CD4-positive, alpha-beta memory T cell (primary cell): ENCODE data around the gene ITGB3. TPM values are rescaled to one million over a fixed set of nuclear protein-coding genes. Genes with fewer than 3 reads are reported as not detected.

Source experiments
- CTCF ChIA-PET: fragments of 350-600 bp; sonication (Branson Sonifier 250); formaldehyde crosslinking; loops from one replicate; lab custom pipeline; 2021; ENCODE audit warnings: inconsistent platforms; ENCODE audit not compliant: partially characterized antibody; lab: Charles Lee
- POLR2A ChIA-PET: fragments of 350-600 bp; sonication (Branson Sonifier 250); formaldehyde crosslinking; loops from one replicate; lab custom pipeline; 2021; ENCODE audit not compliant: partially characterized antibody; lab: Charles Lee
- DNase-seq, 5 donors: peaks; one replicate each; pipeline versions ENCODE4 v3.0.0 to v3.0.0-alpha.2; 2020 to 2022; ENCODE audit warnings: mixed read lengths in 1 of 5
- H3K27ac ChIP-seq: one replicate; pipeline ENCODE4 v1.7.0; 2013; ENCODE audit warnings: low read depth, low read length
- H3K27me3 ChIP-seq: 2 replicates; pipeline ENCODE4 v1.7.0; 2013; ENCODE audit warnings: mild to moderate bottlenecking, low read length, moderate library complexity; ENCODE audit not compliant: insufficient read depth
- H3K36me3 ChIP-seq: 2 replicates; pipeline ENCODE4 v1.7.0; 2013; ENCODE audit warnings: mild to moderate bottlenecking, low read length, moderate library complexity; ENCODE audit not compliant: insufficient read depth
- H3K4me1 ChIP-seq: 2 replicates; pipeline ENCODE4 v1.7.0; 2013; ENCODE audit warnings: mild to moderate bottlenecking, low read length, moderate library complexity; ENCODE audit not compliant: insufficient read depth
- H3K4me3 ChIP-seq, 2 donors: one replicate each; pipeline ENCODE4 v1.7.0; 2013; ENCODE audit warnings: low read length in 2 of 2, mild to moderate bottlenecking in 1 of 2
- H3K9me3 ChIP-seq, 2 donors: one replicate each; pipeline ENCODE4 v1.7.0; 2013; ENCODE audit warnings: low read length in 2 of 2, control low read depth in 1 of 2; ENCODE audit not compliant: control insufficient read depth in 1 of 2
- H3K27ac Mint-ChIP-seq, 7 donors: one replicate each; pipeline ENCODE4 v1.8.0; 2020 to 2021; ENCODE audit warnings: mixed read lengths in 7 of 7, mild to moderate bottlenecking in 6 of 7, inconsistent platforms in 3 of 7, moderate library complexity in 3 of 7
- H3K27me3 Mint-ChIP-seq, 2 donors: one replicate each; pipeline ENCODE4 v1.8.0; 2020 to 2021; ENCODE audit warnings: mixed read lengths in 2 of 2
- H3K36me3 Mint-ChIP-seq, 2 donors: one replicate each; pipeline ENCODE4 v1.8.0; 2020 to 2021; ENCODE audit warnings: mixed read lengths in 2 of 2, inconsistent platforms in 1 of 2, mild to moderate bottlenecking in 1 of 2
- H3K4me1 Mint-ChIP-seq, 4 donors: one replicate each; pipeline ENCODE4 v1.8.0; 2020 to 2021; ENCODE audit warnings: mixed read lengths in 4 of 4, mild to moderate bottlenecking in 1 of 4
- H3K4me3 Mint-ChIP-seq, 8 donors: one replicate each; pipeline ENCODE4 v1.8.0; 2020 to 2021; ENCODE audit warnings: mixed read lengths in 8 of 8, mild to moderate bottlenecking in 7 of 8, moderate library complexity in 6 of 8, inconsistent platforms in 3 of 8
- H3K9me3 Mint-ChIP-seq, 8 donors: one replicate each; pipeline ENCODE4 v1.8.0; 2020 to 2021; ENCODE audit warnings: mixed read lengths in 8 of 8, mild to moderate bottlenecking in 5 of 8, inconsistent platforms in 3 of 8, moderate library complexity in 1 of 8
- intact Hi-C: fragments of 100-400 bp; cut with micrococcal nuclease; formaldehyde crosslinking; loops from one replicate; pipeline ENCODE4 v1.15.1; 2023
- polyA plus RNA-seq, 2 donors: library from polyadenylated mRNA; unstranded; fragments of 300-500 nt; fragmentation: Illumina TruSeq; gene quantifications; one replicate each; pipeline ENCODE4 v1.2.3, GENCODE V29; 2021
- total RNA-seq, 2 experiments: library from RNA; stranded (reverse); gene quantifications; one replicate each; pipeline ENCODE4 v1.2.3, GENCODE V29; 2021

The ITGB3 gene
- total and polyA plus RNA-seq, 4 experiments from 2014 or later: not detected

- no peaks in the 10 kb centered on the region for H3K9me3 ChIP-seq
- no peak overlapping the region for H3K4me3 ChIP-seq
- Mint-ChIP-seq H3K27ac (no peak overlapping the region), H3K4me3 (no peak overlapping the region), H3K36me3 (no peaks in the 10 kb centered on the region), H3K9me3 (no peaks in the 10 kb centered on the region), H3K27me3 (peaks cover 0 to 4% of the 10 kb centered on the region in 2 donors), H3K4me1 (peaks cover 0 to 2% (median 0%) of the 10 kb centered on the region in 4 donors)
- no peak for DNase-seq
- H3K4me1 ChIP-seq: no peaks in the 10 kb centered on the region
- intact Hi-C loops: no loop called here
- POLR2A ChIA-PET: no interaction called here
- H3K36me3 ChIP-seq: no peaks in the 10 kb centered on the region
- no peaks in the 10 kb centered on the region for H3K27me3 ChIP-seq
- H3K27ac ChIP-seq: no peak overlapping the region
- CTCF ChIA-PET: no interaction called here
These were observed 37.2 kb downstream of the ITGB3 start for GRCh38 chr17:47290870-47291241.

GRCh38 chr17:47291242-47291873 is 37.7 kb downstream of the ITGB3 start:
- H3K4me1 Mint-ChIP-seq: no peaks in the 10 kb centered on the region

GRCh38 chr17:47292206-47292605 is 38.6 kb downstream of the ITGB3 start:
- no peaks in the 10 kb centered on the region for H3K36me3 ChIP-seq
- Mint-ChIP-seq H3K27ac (no peak overlapping the region), H3K9me3 (no peaks in the 10 kb centered on the region), H3K4me1 (no peaks in the 10 kb centered on the region), H3K4me3 (no peak overlapping the region), H3K36me3 (no peaks in the 10 kb centered on the region), H3K27me3 (peaks cover 0 to 2% of the 10 kb centered on the region in 2 donors)
- ChIA-PET POLR2A (interaction anchor here (1.0 kb wide), 1 partner anchor 9 kb away, joined by 3 read pairs; no protein-coding TSS in a partner anchor), CTCF (no interaction called here)
- no peaks in the 10 kb centered on the region for H3K27me3 ChIP-seq
- H3K27ac ChIP-seq: no peak overlapping the region
- intact Hi-C loops: no loop called here
- no peaks in the 10 kb centered on the region for H3K9me3 ChIP-seq
- no peak for DNase-seq
- no peak overlapping the region for H3K4me3 ChIP-seq
- no peaks in the 10 kb centered on the region for H3K4me1 ChIP-seq

More at GRCh38 chr17:47291242-47291873, 37.7 kb downstream of the ITGB3 start:
- no peaks in the 10 kb centered on the region for H3K36me3 Mint-ChIP-seq
- intact Hi-C loops: no loop called here
- DNase-seq: no peak
- Histone ChIP-seq H3K4me3 (no peak overlapping the region), H3K9me3 (no peaks in the 10 kb centered on the region), H3K27me3 (no peaks in the 10 kb centered on the region), H3K27ac (no peak overlapping the region), H3K4me1 (no peaks in the 10 kb centered on the region), H3K36me3 (no peaks in the 10 kb centered on the region)
- no peaks in the 10 kb centered on the region for H3K9me3 Mint-ChIP-seq
- CTCF ChIA-PET: no interaction called here
- peaks cover 0 to 2% of the 10 kb centered on the region in 2 donors for H3K27me3 Mint-ChIP-seq
- H3K27ac Mint-ChIP-seq: no peak overlapping the region
- no peak overlapping the region for H3K4me3 Mint-ChIP-seq
- POLR2A ChIA-PET: interaction anchor here (1.0 kb wide), 1 partner anchor 10 kb away, joined by 3 read pairs; no protein-coding TSS in a partner anchor

- Mint-ChIP-seq H3K4me1 (no peaks in the 10 kb centered on the region), H3K36me3 (no peaks in the 10 kb centered on the region), H3K27me3 (no peaks in the 10 kb centered on the region), H3K9me3 (no peaks in the 10 kb centered on the region), H3K4me3 (no peak overlapping the region), H3K27ac (no peak overlapping the region)
- H3K4me3 ChIP-seq: no peak overlapping the region
- DNase-seq: no peak
- ChIA-PET CTCF (no interaction called here), POLR2A (no interaction called here)
- H3K36me3 ChIP-seq: no peaks in the 10 kb centered on the region
- no peaks in the 10 kb centered on the region for H3K9me3 ChIP-seq
- H3K27me3 ChIP-seq: no peaks in the 10 kb centered on the region
- no peaks in the 10 kb centered on the region for H3K4me1 ChIP-seq
- intact Hi-C loops: no loop called here
- no peak overlapping the region for H3K27ac ChIP-seq
These were observed 41.6 kb downstream of the ITGB3 start for GRCh38 chr17:47295037-47295873.

- no peak overlapping the region for H3K27ac ChIP-seq
- ChIA-PET POLR2A (no interaction called here), CTCF (no interaction called here)
- intact Hi-C loops: no loop called here
- DNase-seq: no peak
- H3K27me3 ChIP-seq: no peaks in the 10 kb centered on the region
- Mint-ChIP-seq H3K27me3 (no peaks in the 10 kb centered on the region), H3K27ac (no peak overlapping the region), H3K4me1 (peaks cover 0 to under 1% (median 0%) of the 10 kb centered on the region in 4 donors), H3K4me3 (no peak overlapping the region), H3K36me3 (no peaks in the 10 kb centered on the region), H3K9me3 (peaks cover 0 to 2% (median 0%) of the 10 kb centered on the region in 8 donors)
- H3K36me3 ChIP-seq: no peaks in the 10 kb centered on the region
- H3K9me3 ChIP-seq: no peaks in the 10 kb centered on the region
- H3K4me3 ChIP-seq: no peak overlapping the region
- no peaks in the 10 kb centered on the region for H3K4me1 ChIP-seq
These were observed 42.2 kb downstream of the ITGB3 start for GRCh38 chr17:47295874-47296255.

- CTCF ChIA-PET: no interaction called here
- H3K36me3 ChIP-seq: no peaks in the 10 kb centered on the region
- no peaks in the 10 kb centered on the region for H3K27me3 ChIP-seq
- H3K27ac ChIP-seq: no peak overlapping the region
- no peaks in the 10 kb centered on the region for H3K9me3 ChIP-seq
- H3K4me3 Mint-ChIP-seq: no peak overlapping the region
- intact Hi-C loops: no loop called here
- H3K4me3 ChIP-seq: no peak overlapping the region
- DNase-seq: no peak
- H3K4me1 ChIP-seq: no peaks in the 10 kb centered on the region
- peaks cover 0 to 17% (median 8%) of the 10 kb centered on the region in 8 donors for H3K9me3 Mint-ChIP-seq
- POLR2A ChIA-PET: no interaction called here
- H3K4me1 Mint-ChIP-seq: peaks cover 0 to 6% (median 4%) of the 10 kb centered on the region in 4 donors
- no peak overlapping the region for H3K27ac Mint-ChIP-seq
- no peaks in the 10 kb centered on the region for H3K36me3 Mint-ChIP-seq
- H3K27me3 Mint-ChIP-seq: no peaks in the 10 kb centered on the region
These were observed 44.2 kb downstream of the ITGB3 start for GRCh38 chr17:47297661-47298400.

GRCh38 chr17:47298712-47299111 is 45.1 kb downstream of the ITGB3 start:
- CTCF ChIA-PET: no interaction called here
- H3K4me1 Mint-ChIP-seq: peaks cover 0 to 6% (median 4%) of the 10 kb centered on the region in 4 donors
- H3K27me3 ChIP-seq: no peaks in the 10 kb centered on the region

More at GRCh38 chr17:47298712-47299111, 45.1 kb downstream of the ITGB3 start:
- Histone ChIP-seq H3K36me3 (no peaks in the 10 kb centered on the region), H3K9me3 (no peaks in the 10 kb centered on the region), H3K27ac (no peak overlapping the region), H3K4me1 (no peaks in the 10 kb centered on the region), H3K4me3 (no peak overlapping the region)
- no peak for DNase-seq
- intact Hi-C loops: no loop called here
- Mint-ChIP-seq H3K27ac (no peak overlapping the region), H3K4me3 (no peak overlapping the region), H3K27me3 (no peaks in the 10 kb centered on the region), H3K9me3 (peaks cover 0 to 17% (median 8%) of the 10 kb centered on the region in 8 donors), H3K36me3 (no peaks in the 10 kb centered on the region)
- POLR2A ChIA-PET: no interaction called here
